ENCODE data around the gene CLRN2.

The CLRN2 gene, protein sequence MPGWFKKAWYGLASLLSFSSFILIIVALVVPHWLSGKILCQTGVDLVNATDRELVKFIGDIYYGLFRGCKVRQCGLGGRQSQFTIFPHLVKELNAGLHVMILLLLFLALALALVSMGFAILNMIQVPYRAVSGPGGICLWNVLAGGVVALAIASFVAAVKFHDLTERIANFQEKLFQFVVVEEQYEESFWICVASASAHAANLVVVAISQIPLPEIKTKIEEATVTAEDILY

DNA sequence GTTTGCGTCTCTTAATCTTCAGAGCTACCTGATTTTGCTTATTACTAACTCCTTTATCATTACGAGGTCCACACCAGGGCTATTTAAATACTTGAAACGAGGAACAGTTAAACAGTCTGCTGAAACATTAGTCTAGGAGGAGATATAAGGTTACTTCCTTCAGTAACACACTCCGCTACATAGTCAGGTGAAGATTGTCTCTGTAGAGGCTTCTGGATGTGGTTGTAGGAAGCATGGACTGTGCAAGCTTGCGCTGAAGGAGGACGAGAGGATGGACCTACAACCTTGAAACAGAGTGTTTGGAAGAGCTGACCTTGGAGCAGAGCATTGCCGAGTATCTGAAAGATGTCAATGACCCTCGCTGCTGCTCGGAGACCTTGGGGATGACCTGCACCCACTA is at the start of gene CLRN2:
Gene CLRN2 (plus strand): TSS at position 301 of the 400 bp plus-strand sequence. CDS start 102 bp downstream, outside the sequence.
- DNase-seq: no peak

DNA sequence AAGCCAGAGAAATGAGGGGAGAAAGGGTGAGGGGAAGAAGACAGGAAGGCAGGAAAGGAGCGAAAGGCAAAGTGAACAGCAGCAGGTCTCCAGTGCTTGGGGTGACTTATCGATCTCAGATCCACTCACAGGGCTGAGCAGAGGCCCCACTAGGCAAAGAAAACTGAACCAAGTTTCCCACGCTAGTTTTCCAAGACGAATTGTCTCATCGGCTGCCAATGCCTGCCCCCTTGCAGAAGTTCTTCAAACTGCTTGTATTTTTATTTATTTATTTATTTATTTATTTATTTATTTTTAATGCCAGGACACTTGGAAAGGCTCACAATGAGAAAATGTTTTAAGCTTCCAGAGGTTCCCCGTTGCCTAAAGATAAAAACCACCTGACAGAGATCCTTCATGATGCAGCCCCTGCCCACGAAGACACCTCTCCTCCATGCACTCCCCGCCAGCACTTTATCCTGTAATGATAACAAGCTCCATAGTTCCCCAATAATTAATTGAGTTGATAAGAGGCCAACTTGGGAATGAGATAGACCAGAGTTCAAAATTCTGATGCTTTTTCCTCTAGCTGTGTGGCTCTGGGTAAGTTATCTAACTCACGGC is 46.2 kb upstream of the CLRN2 start:
- DNase-seq: no peak

DNA sequence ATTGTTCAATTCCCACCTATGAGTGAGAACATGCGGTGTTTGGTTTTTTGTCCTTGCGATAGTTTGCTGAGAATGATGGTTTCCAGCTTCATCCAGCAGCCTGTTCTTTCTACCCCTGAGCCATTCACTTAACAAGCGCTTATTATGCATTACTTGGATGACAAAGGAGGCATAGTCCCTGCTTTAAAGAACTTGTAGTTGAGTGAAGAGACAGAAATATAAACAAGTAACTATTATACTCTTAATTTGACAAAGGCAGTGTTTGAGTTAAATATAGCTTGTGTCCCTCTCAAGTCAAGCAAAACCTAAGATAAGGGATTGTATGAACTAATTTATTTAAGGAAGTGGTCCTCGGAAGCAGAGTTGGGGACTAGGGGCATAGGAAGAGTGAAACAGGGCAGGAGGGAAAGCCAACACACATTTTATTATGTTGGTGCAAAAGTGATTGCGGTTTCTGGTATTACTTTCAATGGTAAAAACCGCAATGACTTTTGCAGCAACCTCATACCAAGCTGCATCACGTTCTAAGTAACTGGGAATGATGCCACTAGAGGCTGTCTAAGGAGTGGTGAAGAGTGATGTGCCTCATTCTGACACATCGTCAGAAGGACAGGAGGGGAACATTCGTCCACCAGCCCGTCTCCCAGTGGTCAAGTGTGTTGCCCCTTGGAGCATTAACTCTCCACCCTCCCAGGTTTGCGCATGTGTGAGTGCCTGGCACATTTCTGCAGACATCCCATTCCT is 44.9 kb upstream of the CLRN2 start:
- no peak for DNase-seq

DNA sequence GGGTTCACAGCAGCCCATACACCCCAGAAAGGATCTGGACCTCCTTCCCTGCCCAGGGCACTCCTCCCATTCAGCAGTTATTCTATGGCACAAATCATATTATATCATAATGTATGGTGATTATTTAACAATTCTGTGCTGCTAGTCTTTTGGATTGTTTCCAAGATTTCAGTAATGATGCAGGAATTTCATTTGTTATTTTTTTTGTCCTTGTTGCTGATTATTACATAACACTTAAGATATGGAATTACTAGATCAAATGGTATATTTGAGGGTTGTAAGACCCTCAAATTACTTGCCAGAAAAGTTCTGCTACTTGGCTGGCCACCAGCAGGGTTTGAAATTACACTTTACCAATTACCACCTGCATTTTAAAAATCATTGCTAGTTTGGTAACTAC is 39.5 kb upstream of the CLRN2 start:
- DNase-seq: no peak

DNA sequence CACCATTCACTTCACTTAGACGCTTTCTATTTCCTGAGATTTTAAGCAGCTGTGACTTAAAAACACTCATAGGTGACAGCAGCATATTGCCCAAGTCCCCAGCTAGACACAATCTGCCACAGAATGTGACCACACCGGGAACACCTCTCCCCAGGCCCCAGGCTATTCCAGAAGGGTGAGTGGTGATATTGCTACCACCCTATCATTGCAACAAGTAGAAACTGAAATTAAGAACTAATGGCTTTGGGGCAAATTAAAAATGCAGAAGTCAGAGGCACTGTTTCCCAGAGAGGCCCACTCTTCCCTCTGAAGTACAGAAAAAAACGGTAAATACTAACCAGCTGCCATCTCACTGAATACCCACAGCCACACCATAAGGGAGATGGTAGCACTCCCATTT is 38.1 kb upstream of the CLRN2 start:
- DNase-seq: no peak

DNA sequence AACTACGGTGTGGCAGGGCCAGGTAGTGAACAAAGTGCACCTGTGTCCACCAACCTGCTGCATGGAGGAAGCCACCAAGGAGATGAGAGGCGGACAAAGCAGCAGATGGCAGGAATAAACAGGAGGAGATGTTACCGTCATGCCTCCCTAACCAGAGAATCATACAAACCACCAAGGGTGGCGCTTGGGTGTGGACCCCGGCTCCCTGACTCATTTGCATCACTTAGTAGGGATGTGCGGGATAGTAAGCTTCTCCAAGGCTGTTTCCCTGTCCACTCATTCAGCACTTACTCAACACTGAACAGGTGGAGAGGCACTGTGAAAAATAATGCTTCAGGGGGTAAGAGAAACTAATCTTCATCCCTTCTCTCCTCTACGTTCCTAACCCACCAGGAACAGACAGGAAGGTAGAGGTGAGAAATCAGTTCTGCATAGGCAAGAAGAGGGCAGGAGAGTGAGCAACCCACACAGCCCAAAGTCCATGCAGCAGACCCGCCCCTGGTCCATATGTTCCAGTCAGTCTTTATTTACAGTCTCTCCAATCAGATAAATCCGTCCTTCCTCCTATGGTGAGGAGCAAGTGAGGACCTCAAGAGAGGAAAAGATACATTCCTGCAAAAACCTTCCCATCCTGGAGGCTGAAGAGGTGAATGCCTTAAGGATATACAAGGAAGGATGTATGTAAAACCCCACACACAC is 37.0 kb upstream of the CLRN2 start:
- no peak for DNase-seq

DNA sequence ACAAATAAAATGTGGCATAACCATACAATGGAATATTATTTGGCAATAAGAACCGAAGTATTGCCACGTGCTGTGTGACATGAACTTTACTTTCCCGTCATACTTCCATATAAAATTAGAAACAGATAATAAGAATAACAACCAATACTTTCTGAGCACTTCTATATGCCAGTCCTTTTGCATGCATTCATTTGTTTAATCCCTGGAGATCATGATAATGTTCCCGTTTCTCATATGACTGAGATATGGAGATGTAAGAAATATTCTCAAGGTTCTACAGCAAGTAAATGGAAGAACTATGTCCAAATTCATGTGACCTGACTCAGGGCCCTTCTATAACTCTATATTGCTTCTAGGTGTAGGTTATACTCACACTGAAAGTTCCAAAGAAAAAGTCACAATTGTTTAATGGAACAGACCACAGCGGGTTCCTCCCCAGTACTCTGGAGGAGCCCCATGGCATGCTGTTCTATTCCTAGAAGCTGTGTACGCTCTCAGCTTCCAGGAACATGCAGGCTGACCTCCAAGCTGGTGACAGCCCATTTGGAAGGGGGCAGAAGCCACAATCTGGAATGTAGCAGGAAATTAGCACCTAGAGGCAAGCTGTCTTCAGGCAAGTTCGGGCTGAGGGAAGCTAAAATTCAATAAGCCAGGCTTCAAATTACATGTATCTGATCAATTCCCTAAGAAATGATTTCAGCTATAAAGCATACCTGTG is 34.6 kb upstream of the CLRN2 start:
- DNase-seq: no peak

DNA sequence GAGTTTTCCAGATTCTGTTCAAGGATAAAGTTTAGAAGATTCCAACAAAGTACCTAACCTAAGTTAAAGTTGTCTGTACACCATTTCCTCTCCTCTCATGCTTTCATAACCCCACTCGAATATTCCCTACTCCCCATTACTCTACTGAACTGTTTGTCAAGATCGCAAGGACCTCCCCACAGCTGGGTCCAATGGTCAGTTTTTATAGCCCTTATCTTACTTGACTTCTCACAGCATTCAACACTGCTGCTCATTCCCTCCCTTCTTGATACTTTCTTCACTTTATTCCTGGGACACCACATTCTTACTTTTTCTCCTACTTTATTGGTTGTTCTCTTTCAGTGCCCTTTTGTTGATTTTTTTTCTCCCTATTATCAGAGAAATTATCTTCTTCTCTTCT is 34.0 kb upstream of the CLRN2 start:
- no peak for DNase-seq

DNA sequence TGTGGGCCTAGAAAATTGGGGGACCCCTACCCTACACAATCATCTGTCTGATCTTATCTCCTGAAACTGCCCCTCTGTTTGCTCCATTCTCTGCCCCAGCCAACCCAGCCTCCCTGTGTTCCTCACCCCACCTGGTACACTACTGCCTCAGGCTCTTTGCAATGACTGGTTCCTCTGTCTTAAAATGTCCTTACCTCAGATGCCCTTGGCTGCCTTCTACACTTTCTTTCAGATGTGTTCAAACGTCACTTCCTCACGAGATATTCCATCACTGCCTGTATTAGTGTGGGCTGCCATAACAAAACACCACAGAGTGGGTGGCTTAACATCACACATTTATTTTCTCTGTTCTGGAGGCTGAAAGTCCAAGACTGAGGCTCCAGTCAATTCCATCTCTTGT is 32.2 kb upstream of the CLRN2 start:
- DNase-seq: no peak

DNA sequence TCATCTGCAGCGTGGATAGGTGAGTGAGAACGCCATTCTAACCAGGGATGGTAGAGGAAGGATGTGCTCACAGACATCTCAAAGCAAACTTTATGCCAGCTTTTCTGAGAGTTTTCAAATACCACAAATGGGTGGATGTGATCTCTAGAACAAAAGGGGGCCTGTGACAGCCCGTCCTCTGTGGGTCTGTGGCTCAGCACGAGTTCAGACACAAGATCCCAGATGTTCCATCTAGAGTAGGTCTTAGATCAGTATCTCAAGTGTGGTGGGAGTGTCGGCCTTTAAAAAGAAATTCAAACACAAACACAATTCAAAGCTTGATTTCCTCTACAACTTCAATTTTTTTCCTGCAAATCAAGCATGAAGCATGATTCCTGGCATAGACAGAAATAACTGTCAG is 25.8 kb upstream of the CLRN2 start:
- no peak for DNase-seq

DNA sequence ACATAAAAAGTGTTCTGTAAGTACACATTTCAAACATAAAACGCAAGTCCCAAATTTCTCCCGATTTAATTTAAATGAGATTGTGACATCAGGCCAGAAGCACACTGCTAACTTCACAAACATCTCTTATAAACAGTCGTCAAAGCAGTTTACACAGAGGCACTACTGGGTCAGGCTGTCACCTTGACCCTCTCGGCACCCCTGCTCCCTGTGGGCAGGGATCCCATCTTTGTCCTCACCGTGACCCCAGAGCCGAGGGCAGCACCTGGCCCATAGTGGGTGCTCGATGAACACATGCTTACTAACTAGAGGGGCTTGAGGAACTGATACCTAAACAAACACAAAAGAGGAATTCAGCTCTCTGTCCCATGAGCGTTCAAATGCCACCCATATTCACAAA is 25.2 kb upstream of the CLRN2 start:
- no peak for DNase-seq

DNA sequence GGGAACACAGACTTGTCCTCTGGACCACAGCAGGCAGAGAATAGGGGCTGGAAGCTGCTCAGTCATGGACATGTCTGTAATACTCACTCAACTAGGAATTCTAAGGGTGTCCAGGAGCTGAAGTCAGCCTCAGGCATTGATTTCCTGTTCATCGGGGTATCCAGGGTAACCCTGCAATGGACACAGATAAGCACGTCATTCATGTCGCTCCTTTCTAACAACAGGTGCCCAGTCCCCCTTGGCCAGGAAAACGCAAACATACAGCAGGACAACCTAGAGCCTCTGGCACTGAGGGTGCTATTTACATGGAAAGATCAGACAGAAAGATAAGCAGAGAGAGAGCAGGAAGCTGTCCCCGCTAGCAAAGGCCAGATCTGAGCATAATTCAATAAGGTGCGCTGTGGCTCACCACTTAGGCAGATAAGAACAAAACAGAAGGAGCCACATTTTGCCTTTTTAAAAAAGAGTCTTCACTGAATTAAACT is 24.3 kb upstream of the CLRN2 start:
- DNase-seq: no peak

DNA sequence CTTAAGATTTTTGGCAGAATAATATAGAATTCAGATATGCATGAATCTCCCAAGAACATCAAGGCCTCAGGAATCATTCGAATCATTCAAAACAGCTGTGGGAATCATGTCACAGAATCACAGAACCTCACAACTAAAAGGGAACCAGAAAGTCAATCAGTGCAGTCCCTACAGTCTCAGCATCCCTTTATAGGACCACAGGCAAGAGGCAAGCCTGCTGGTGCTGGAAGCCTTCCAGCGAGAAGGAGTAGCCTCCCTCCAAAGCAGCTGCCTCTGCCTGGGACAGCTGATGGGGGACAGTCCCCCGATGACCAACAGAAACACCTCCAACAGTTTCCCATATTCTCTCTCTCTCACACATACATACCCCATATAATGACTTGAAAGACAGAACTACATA is 23.8 kb upstream of the CLRN2 start:
- no peak for DNase-seq

DNA sequence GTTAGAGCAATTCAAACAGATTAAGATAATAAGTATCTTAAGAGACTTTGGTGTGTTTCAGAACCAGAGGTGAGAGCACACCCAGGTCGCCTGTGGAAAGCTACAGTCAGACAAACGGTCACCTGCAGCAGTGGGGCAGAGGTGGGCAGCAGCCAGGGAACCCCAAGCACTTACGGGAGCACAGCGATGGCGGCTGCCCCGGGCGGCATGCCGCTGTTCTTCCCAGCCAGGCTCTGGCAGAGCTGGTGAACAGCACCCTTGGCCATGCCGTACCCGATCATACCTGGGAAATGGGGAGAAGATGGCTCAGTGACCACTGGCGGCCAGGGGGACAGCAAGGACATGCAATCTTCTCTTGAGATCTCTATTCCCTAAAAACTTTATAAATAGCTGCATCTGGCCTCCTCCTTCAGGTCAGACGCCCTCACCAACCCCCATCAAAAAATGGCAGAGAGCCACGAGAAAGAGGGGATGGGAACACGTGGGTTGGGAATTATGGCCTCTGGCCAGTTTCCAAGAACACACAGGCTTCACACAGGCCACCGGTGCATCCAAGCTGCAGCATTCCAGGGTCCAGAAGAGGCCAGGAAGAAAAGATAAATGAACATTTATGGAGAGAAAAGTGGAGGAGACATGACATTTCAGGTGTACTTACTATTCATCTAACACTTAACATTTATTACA is 22.8 kb upstream of the CLRN2 start:
- DNase-seq: no peak

DNA sequence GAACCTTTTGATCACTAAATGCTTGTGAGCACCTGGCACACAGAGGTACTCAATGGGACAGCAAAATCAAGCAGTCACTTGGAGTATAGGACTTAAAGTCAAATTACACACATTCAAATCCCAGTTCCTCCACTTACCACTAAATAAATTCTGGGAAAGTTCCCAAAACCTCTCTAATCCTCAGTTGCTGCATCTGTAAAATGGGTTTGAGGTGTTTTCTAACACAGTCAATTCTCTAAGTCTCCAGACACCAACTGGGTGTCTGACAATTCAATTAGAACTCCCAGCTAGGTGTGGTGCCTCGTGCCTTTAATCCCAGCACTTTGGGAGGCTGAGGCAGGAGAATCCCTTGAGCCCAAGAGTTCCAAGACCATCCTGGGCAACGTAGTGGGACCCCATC is 22.1 kb upstream of the CLRN2 start:
- DNase-seq: no peak

DNA sequence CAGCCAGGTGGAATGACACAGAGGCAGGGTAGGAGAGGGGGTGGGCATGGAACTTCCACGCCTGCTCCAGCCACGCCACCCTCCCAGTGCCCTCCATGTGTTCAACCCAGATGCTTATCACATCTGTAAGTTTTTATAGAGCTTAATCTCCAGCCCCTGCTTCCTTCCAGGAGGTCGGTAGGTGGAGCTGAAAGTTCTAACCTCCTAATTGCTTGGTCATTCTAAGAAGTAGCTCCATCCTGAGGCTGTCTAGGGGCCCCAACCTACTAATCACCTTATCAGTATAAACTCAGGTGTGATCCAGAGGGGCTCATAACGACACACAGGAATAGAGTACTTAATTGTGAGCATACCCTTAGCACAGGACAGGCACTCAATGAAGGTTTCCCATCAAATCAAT is 21.3 kb upstream of the CLRN2 start:
- no peak for DNase-seq

DNA sequence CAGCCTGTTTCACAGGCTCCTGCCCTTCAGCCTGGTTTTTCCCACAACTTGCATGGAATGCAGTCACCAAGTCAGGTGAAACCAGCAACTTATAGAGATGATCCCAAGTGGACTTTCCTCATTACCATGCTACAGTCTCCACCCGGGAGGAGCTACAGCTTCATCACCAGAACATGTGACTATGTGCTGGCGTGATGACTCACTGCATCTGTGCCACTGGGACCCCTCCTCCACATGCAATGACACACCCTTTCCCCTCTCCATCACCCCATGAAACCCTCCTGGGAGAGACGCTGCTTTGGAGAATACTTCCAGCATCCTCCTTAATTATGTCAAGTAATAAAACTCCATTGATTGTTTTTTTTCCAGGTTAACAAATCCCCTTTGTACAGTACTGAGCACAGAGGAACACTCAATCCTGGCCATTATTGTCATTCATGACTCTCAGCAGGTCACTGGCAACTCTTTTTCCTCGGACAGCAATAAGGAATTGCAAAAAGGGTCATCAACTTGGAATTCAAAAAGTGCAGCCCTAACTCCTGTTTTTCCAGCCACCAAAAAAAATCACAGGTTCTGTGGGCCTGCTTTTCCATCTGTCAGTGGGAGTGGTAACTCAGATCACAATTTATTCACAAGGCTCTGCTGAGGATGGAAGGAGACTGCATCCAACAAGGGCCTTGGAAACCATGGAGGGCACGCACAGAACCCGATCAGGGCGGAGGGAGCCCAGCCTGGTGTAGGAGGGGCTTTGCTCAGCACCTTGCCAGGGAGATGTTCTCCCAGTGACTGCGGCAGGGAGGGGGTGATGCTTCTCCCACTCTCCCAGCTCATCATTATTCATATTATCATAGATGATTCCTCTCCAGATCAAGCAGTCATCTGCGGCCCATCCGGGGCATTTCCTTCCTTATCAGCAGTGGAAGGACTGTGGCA is 20.4 kb upstream of the CLRN2 start:
- DNase-seq: no peak

DNA sequence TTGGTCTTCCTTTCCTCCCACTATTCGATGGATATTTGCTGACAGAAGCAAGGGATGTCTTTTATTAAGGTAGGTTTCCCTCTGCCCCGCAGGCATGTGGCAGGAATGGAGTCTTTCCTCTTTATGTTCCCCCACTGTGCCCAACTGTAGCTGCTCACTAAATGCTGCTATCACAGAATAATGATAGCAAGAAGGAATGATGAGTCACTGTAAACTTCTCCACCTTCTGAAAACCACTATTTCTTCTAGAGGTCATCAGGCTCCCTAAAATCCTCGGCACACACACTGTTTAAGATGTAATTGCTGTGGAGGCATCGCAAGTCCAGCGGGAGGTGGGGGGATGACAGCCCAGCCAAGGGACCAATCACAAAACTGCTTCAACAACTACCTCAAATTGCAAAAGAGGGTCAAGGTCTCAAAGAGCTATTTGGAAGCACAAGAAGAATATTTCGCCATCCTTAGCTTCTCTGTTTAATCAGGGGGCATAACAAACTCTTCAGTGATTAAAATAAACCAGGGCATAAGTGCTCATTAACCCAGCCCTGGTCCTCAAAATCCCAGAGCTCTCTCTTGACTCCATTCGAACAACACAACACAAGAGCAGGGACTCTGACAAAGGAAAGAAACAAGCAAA is 17.0 kb upstream of the CLRN2 start:
- no peak for DNase-seq

DNA sequence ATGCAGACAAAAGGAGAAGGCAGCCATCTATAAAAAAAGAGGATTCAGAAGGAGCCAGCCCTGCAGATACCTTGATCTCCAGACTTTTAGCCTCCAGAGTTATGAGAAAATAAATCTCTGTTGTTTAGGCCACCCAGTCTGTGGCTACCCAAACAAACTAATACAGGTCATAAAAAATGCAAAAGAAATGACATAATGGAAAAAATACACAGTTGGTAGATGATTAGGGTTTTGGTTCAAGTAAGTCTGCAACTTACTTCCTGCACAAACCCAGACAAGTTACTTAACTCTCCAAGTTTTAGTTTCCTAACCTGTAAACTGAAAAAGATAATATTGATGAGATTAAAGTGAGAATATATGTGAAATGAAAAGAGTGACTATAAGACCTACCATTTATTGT is 14.4 kb upstream of the CLRN2 start:
- DNase-seq: no peak

DNA sequence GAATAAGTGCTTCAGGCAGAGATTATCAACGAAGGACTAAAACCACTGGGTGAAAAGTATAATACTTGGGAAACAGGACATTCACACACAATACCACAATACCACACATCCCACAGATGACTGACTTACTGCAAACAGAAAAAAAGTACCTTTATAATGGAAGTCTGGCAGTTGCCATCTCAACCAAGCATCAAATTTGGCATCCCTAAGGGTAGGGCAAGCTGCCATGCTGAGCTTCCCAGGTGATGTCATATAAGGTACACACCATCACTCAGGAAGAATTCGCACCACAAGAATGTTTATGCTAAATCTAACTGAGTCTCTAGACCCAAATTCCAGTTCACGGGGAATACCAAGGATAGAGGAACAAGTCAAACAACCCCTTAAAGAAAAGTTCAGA is 12.2 kb upstream of the CLRN2 start:
- no peak for DNase-seq

DNA sequence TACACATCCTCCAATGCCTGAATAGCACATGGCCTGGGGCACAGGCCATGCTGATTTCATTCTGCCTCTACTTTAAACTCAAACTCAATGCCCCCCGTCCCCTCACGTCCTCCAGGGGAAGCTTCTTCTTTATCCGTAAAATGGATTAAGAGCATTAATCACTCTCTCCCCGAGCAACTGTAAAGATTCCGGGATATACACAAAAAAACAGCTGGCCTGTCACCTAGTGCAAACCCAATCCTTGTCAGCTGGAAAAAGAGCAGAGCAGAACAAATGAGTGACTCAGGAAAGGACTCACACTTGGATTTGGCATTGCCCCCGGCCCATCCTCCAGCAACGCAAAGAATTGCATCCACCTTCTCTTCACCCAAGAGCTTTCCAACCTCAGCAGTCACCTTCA is 10.9 kb upstream of the CLRN2 start:
- no peak for DNase-seq
